ENCODE measurements around the gene TPH2.

GRCh38 chr12:71896205-71896882, 42.3 kb upstream of the TPH2 start:
- TF ChIP-seq POLR2A (IDR thresholded peaks at IDR 0.05) (no peak), CTCF (IDR thresholded peaks at IDR 0.05) (no peak)

Measured in Peyer's patch (tissue), 4 donors.